ENCODE data around the gene TRMT13.

TRMT13 gene

DNA sequence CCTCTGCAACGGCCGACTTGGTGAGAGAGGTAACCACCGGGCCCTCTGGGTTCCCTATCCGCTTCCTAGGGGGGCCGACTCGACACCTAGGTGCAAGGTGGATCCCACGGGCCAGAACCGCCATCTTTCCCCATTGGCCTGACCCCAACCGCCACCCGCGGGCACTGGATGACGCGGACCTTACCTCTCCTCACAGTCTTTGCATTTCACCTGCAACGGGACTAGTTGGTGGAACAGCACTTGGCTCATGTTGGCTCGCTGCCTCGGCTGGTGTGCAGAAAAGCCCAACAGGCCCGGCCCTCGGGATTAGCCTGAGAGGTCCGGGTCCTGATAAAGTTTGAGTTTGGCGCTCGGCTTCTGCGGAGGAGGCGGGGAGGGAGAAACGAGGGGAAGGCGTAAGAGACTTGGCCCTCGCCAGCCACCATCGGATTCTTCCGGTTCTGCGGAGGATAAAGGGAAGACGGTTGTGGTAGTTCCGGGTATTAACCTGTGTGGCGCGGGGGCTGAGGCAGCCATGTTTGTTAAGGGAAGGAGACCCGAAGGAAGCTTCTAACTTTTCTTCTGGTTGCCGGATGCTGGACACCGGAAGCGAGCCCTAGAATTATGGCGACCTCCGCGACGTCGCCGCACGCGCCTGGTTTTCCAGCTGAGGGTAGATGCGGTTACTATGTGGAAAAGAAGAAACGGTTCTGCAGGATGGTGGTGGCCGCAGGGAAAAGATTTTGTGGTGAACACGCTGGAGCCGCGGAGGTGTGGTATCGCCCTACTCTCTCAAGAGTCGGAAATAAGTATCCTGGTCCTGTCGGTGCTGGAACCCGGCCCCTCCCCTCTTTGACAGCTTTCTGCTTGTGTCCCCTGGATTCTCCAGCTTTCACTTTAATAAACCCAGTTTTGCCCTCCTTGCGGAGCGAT, at the start of gene TRMT13, which contains the start of gene SASS6:
TSS of gene TRMT13 (plus strand) at position 598 of the 912 bp plus-strand sequence. CDS start at position 604, 6 bp downstream.
TSS of gene SASS6 (minus strand) at position 365 of the 912 bp plus-strand sequence. CDS start at position 249, 116 bp downstream.
- peak; percentile 96 for DNase-seq

GRCh38 chr1:100087396-100087795, 45.6 kb upstream of the TRMT13 start:
- DNase-seq: no peak

GRCh38 chr1:100089082-100089481, 43.9 kb upstream of the TRMT13 start:
- no peak for DNase-seq

GRCh38 chr1:100090471-100090870, 42.5 kb upstream of the TRMT13 start:
- no peak for DNase-seq

GRCh38 chr1:100100202-100100601, 32.8 kb upstream of the TRMT13 start:
- DNase-seq: no peak

DNA sequence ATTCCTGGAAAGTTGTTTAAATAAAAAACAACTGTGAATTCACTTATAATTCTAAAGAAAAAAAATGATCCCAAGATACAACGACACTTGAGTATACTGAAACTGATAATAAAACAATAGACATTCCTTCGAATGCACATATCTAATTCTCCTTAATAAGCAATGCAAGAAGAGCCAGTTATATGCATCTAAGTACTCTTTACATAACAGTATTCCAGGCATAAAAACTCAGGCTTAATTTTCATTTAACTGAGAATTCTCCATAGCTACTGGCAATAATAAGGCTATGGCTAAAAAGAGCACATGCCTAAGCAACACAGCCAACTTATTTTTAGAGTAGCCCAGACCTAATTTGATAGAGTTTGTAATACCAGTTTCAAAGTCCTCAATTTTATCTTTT, 31.4 kb upstream of the TRMT13 start:
- DNase-seq: no peak

DNA sequence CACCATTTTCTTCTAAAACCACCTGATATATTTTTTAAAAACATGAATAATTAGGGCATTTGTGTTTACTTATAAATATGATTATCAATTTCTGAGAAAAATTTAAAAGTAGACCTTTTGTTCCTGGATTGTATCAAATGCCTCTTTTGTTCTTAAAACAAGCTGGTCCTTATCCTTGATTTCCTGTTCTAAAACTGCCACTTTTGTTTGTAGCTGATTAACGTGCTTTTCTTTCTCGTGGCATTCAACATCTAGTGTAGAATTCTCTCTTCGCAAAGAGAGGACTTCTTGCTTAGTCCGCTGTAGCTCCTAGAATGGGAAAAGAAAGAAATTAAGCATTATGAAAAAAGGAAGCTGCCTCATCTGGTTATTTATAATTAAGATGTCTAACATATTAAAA, 25.3 kb upstream of the TRMT13 start:
- no peak for DNase-seq

DNA sequence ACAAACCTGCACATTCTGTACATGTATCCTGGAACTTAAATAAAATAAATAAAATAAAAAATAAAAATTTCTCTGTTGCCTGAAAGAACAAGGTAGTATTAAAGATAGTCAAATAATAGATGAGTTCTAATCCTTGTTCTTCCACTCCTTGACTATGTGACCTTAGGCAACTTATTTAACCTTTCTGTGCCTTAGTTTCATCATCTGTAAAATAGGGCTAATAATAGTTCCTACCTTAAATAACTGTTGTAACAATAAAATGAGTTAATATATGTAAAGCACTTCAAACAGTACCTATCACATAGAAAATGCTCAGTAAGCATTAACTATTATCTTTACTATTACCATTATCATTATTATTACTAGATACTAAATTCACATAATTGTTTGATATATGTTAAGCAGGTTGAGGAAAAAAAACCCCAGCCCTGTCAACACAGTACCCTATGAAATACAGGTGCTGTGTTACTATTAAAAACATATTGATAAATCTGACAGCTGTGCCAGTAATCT, 23.4 kb upstream of the TRMT13 start:
- no peak for DNase-seq

GRCh38 chr1:100115524-100115923, 17.4 kb upstream of the TRMT13 start:
- no peak for DNase-seq

GRCh38 chr1:100122177-100122576, 10.8 kb upstream of the TRMT13 start:
- no peak for DNase-seq

DNA sequence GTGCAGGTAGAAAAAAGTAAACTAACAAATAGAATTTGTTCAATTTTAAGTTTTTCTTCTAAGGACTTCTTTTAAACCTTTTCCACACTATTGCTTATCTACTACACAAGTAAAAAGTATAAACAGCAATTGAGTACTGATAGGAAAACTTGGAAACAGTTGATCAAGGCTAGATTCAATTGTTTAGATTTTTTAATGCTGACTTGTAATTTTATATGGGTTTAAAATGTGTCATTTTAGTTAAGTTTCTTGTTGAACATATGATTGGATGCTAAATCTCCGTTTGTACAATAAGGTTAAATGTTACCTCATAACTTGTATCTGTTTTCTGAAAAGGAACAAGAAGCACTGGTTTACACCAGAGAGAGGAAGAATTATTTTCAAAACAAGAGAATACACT, 5.7 kb upstream of the TRMT13 start:
- DNase-seq: no peak

DNA sequence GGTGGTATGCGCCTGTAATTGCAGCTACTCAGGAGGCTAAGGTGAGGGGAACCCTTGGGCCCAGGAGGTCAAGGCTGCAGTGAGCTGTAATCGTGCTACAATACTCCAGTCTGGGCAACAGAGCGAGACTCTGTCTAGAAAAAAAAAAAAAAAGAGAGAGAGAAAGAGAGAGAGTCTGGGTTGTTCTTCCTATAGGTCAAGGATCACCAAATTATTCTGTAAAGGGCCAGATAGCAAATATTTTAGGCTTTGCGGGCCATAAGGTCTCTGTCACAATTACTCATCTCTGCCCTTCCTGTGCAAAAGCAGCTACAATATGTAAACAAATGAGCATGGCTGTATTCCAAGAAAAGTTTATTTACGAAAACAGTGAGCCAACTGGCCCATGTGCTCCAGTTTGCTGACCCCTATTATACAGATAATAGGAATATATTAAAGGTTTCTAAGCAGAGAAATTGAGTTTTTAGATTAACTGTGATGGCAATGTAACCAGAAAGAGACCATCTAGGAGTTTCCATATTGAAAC, 2.3 kb upstream of the TRMT13 start:
- no peak for DNase-seq

GRCh38 chr1:100131623-100132022, 1.3 kb upstream of the TRMT13 start:
- DNase-seq: no peak

- DNase-seq: no peak
Measured at GRCh38 chr1:100134872-100135271, 1.9 kb downstream of the TRMT13 start.

- DNase-seq: no peak
Measured at GRCh38 chr1:100137602-100138001, 4.6 kb downstream of the TRMT13 start.

GRCh38 chr1:100141192-100141591, 8.2 kb downstream of the TRMT13 start:
- DNase-seq: no peak

GRCh38 chr1:100142343-100142742, 9.4 kb downstream of the TRMT13 start:
- DNase-seq: no peak

GRCh38 chr1:100145116-100145515, 12.2 kb downstream of the TRMT13 start:
- no peak for DNase-seq

DNA sequence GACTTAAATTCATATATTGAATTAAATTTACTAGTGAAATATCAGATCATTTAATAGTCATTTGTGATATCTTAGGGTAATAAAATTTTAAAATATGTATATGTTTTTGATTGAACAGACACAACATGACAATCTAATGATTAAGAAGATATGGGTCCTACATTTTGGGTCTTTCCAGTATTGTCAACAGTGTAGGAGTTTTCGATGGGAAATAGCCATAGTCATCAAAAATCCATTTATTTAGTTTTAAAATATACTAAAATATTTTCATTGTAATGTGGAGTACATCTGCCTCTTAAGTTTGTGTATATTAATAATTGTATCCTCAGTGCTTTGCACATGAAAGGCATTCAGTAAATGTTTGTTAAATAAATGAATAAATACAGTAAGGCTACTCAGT, 14.0 kb downstream of the TRMT13 start:
- DNase-seq: no peak

GRCh38 chr1:100147875-100148274, 14.9 kb downstream of the TRMT13 start:
- DNase-seq: no peak

DNA sequence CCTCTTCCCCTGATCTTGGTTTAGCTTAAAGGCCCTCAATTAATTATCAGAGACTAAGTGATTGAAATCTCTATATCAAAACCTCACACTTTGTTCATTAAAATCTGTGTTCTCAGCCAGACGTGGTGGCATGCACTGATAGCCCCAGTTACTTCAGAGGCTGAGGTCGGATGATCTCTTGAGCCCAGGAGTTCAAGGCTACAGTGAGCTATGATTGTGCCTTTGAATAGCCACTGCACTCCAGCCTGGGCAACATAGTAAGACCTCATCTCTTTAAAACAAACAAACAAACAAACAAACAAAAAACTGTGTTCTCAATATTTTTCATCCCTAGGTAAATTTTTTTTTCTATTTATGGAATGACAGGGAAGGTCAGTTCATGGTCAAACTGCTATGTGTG, 18.7 kb downstream of the TRMT13 start:
- DNase-seq: no peak

GRCh38 chr1:100152271-100152670, 19.3 kb downstream of the TRMT13 start:
- DNase-seq: no peak

DNA sequence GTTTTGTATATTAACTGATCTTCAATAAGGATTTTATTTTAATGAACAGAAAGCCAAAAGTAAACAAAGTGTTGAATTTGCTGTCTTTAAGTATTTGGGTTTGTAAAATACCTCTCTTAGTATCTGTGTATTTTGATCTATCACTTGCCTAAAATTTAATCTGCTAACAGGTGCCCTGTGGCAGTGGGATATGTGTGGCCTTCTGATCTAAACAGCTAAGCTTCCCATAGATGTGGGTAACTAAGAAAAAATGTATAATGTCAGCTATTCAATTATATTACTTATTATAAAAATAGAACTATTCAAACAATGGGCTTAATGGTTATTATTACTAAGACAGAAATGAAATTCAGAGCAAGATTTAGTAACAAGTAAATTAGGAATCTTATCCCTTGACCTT, 29.9 kb downstream of the TRMT13 start:
- DNase-seq: no peak

- no peak for DNase-seq
Measured at GRCh38 chr1:100164216-100164615, 31.3 kb downstream of the TRMT13 start.

Measured in stimulated activated CD4-positive, alpha-beta T cell treated with anti-CD3 and anti-CD28 coated beads, Interleukin-1b, Interleukin-23, amount 100 ng/mL, for 48 hours (primary cell).